HCT116 (cell line): Measurements from ENCODE around the gene CADM3. TPM values are rescaled to one million over a fixed set of nuclear protein-coding genes. Genes with fewer than 3 reads are reported as not detected.

ENCODE experiments used
- ATAC-seq: fragments of 200-7000 bp; cut with Tn5 transposase; 2 replicates; pipeline ENCODE4 v1.9.1; 2020; ENCODE audit warnings: mild to moderate bottlenecking, moderate library complexity
- BruUV-seq: library from RNA; stranded (reverse); fragments of 400-500 nt; replicated peaks from 2 replicates; lab custom pipeline; 2021; lab: Mats Ljungman, UMichigan
- CTCF ChIA-PET: fragments of 300-600 bp; sonication (Branson Sonifier 250); formaldehyde crosslinking; loops from one replicate; lab custom pipeline; 2021; ENCODE audit warnings: antibody characterized with exemption; lab: Charles Lee
- POLR2A ChIA-PET: fragments of 300-600, 350-600 bp; sonication (Branson Sonifier 250); formaldehyde crosslinking; loops from one replicate; lab custom pipeline; 2021; ENCODE audit warnings: antibody characterized with exemption; lab: Charles Lee
- RAD21 ChIA-PET, 2 experiments: fragments of 300-600 bp; sonication (Branson Sonifier 250); formaldehyde crosslinking; loops; one replicate each; lab custom pipeline; 2023; ENCODE audit warnings: low total read pairs in 2 of 2; ENCODE audit not compliant: uncharacterized antibody in 2 of 2, unreplicated experiment in 2 of 2, low non-redundant PET in 1 of 2; lab: Charles Lee
- DNase-seq: peaks from one replicate; pipeline ENCODE4 v3.0.0-alpha.2; 2010; ENCODE audit warnings: low read depth, low spot score
- H2AFZ ChIP-seq: fragments of 200-600 bp; shearing (Covaris generic), sonication (generic); 2 replicates; pipeline ENCODE4 v1.6.1; 2017; ENCODE audit warnings: low read depth, mixed run types, mixed read lengths, antibody characterized with exemption, low read length; ENCODE audit not compliant: poor library complexity, severe bottlenecking
- H3K27ac ChIP-seq: 2 replicates; pipeline ENCODE4 v1.5.1; 2012; ENCODE audit warnings: low read depth, low read length
- H3K27me3 ChIP-seq: fragments of 200-600 bp; sonication (generic); 2 replicates; pipeline ENCODE4 v1.6.1; 2016; ENCODE audit warnings: mixed run types, low read length, mixed read lengths; ENCODE audit not compliant: insufficient read depth
- H3K36me3 ChIP-seq, 2 experiments: fragments of 200-500 bp in 1 of 2; fragments of 200-600 bp in 1 of 2; sonication (Bioruptor generic) in 1 of 2; sonication (generic) in 1 of 2; 2 replicates each; pipeline versions ENCODE4 v1.5.1 to v1.6.1; 2014 to 2016; ENCODE audit warnings: low read length in 2 of 2, inconsistent platforms in 1 of 2, mixed read lengths in 1 of 2, mixed run types in 1 of 2; ENCODE audit not compliant: insufficient read depth in 2 of 2, control insufficient read depth in 1 of 2
- H3K4me1 ChIP-seq, 2 experiments: fragments of 200-600 bp in 1 of 2; sonication (generic) in 1 of 2; 2 replicates each; pipeline versions ENCODE4 v1.5.1 to v1.6.1; 2012 to 2017; ENCODE audit warnings: low read length in 2 of 2, inconsistent platforms in 1 of 2, mild to moderate bottlenecking in 1 of 2, mixed read lengths in 1 of 2, mixed run types in 1 of 2, moderate library complexity in 1 of 2; ENCODE audit not compliant: insufficient read depth in 2 of 2, control insufficient read depth in 1 of 2
- H3K4me2 ChIP-seq: fragments of 200-600 bp; sonication (generic); 2 replicates; pipeline ENCODE4 v1.6.1; 2017; ENCODE audit warnings: mixed run types, low read length, mixed read lengths
- H3K4me3 ChIP-seq, 2 experiments: fragments of 200-600 bp in 1 of 2; sonication (generic) in 1 of 2; replicated peaks in 1 of 2; 2 replicates each; pipeline ENCODE4 v1.5.1; 2011 to 2016; ENCODE audit warnings: low read length in 2 of 2, control low read depth in 1 of 2, low read depth in 1 of 2, mild to moderate bottlenecking in 1 of 2, mixed read lengths in 1 of 2, mixed run types in 1 of 2
- H3K79me2 ChIP-seq: fragments of 200-600 bp; sonication (generic); 2 replicates; pipeline ENCODE4 v1.6.1; 2017; ENCODE audit warnings: mild to moderate bottlenecking, mixed run types, low read length, moderate library complexity, mixed read lengths; ENCODE audit not compliant: insufficient read depth
- H3K9ac ChIP-seq: fragments of 200-600 bp; sonication (generic); 2 replicates; pipeline ENCODE4 v1.6.1; 2016; ENCODE audit warnings: low read length, mixed read lengths
- H3K9me2 ChIP-seq: fragments of 200-600 bp; sonication (generic), shearing (Covaris generic); 2 replicates; pipeline ENCODE4 v1.6.1; 2017; ENCODE audit warnings: mixed run types, mild to moderate bottlenecking, moderate library complexity; ENCODE audit not compliant: insufficient read depth
- H3K9me3 ChIP-seq, 2 experiments: fragments of 200-500 bp in 1 of 2; fragments of 200-600 bp in 1 of 2; sonication (Bioruptor generic) in 1 of 2; sonication (generic) in 1 of 2; 2 replicates each; pipeline ENCODE4 v1.6.1; 2014 to 2017; ENCODE audit warnings: low read length in 2 of 2, mixed read lengths in 2 of 2, inconsistent platforms in 1 of 2, low read depth in 1 of 2, mild to moderate bottlenecking in 1 of 2, mixed run types in 1 of 2, moderate library complexity in 1 of 2; ENCODE audit not compliant: control insufficient read depth in 1 of 2, insufficient read depth in 1 of 2
- H4K20me1 ChIP-seq: fragments of 200-600 bp; sonication (generic), shearing (Covaris generic); 2 replicates; pipeline ENCODE4 v1.6.1; 2017; ENCODE audit warnings: mixed run types, mild to moderate bottlenecking, moderate library complexity; ENCODE audit not compliant: insufficient read depth
- CBX3 ChIP-seq: IDR thresholded peaks from 2 replicates; pipeline ENCODE4 v1.6.1; 2012; ENCODE audit warnings: low read depth
- EGR1 ChIP-seq: IDR thresholded peaks from 2 replicates; pipeline ENCODE4 v1.6.1; 2012; ENCODE audit warnings: low read depth
- ELF1 ChIP-seq: IDR thresholded peaks from 2 replicates; pipeline ENCODE4 v1.6.1; 2012; ENCODE audit warnings: low read depth, borderline replicate concordance
- EZH2 ChIP-seq: fragments of 200-600 bp; sonication (generic); IDR thresholded peaks from 2 replicates; pipeline ENCODE4 v1.6.1; 2017; ENCODE audit warnings: antibody characterized with exemption, mixed run types
- EZH2phosphoT487 ChIP-seq: fragments of 200-600 bp; IDR thresholded peaks from 2 replicates; pipeline ENCODE4 v1.6.1; 2018; ENCODE audit warnings: antibody characterized with exemption, borderline replicate concordance
- JUND ChIP-seq: IDR thresholded peaks from 2 replicates; pipeline ENCODE4 v1.6.1; 2012
- SIN3A ChIP-seq: IDR thresholded peaks from 2 replicates; pipeline ENCODE4 v1.6.1; 2012; ENCODE audit warnings: low read depth
- SP1 ChIP-seq: IDR thresholded peaks from 2 replicates; pipeline ENCODE4 v1.6.1; 2012; ENCODE audit warnings: low read depth
- SRF ChIP-seq: IDR thresholded peaks from 2 replicates; pipeline ENCODE4 v1.6.1; 2012; ENCODE audit warnings: low read depth
- TCF7L2 ChIP-seq: IDR thresholded peaks from 2 replicates; pipeline ENCODE4 v1.7.0; 2011; ENCODE audit warnings: borderline replicate concordance, inconsistent platforms; ENCODE audit not compliant: insufficient read depth, insufficient read length; ENCODE audit errors: extremely low read depth
- YY1 ChIP-seq: IDR thresholded peaks from 2 replicates; pipeline ENCODE4 v1.6.1; 2011; ENCODE audit warnings: low read length, low read depth, moderate library complexity, mild to moderate bottlenecking; ENCODE audit not compliant: insufficient replicate concordance; ENCODE audit errors: extremely low read depth
- ZNF274 ChIP-seq: fragments of 200-500 bp; sonication (Bioruptor generic); IDR thresholded peaks from 2 replicates; pipeline ENCODE4 v1.6.1; 2014; ENCODE audit warnings: mild to moderate bottlenecking, low read depth, low read length, inconsistent platforms
- intact Hi-C: fragments of 100-400 bp; cut with micrococcal nuclease; formaldehyde crosslinking; loops from 2 replicates; pipeline ENCODE4 v1.10.0; 2022
- total RNA-seq: library from RNA; stranded (reverse); gene quantifications from one replicate; pipeline ENCODE4 v1.2.1, GENCODE V29; 2021; ENCODE audit not compliant: unreplicated experiment
- TF ChIP-seq, protein P1 (sequence below), 3 experiments: fragments of 200-600 bp in 1 of 3; sonication (generic) in 1 of 3; IDR thresholded peaks in 2 of 3; conservative IDR thresholded peaks in 1 of 3; 2 replicates each; pipeline ENCODE4 v1.5.1; 2012 to 2017; ENCODE audit warnings: low read depth in 2 of 3, low read length in 2 of 3, antibody characterized with exemption in 1 of 3, borderline replicate concordance in 1 of 3, control low read depth in 1 of 3, mild to moderate bottlenecking in 1 of 3, mixed read lengths in 1 of 3, mixed run types in 1 of 3, moderate library complexity in 1 of 3; ENCODE audit not compliant: insufficient read depth in 1 of 3
- TF ChIP-seq, protein P2 (sequence below): IDR thresholded peaks from 2 replicates; pipeline ENCODE4 v1.6.1; 2012; ENCODE audit warnings: low read depth
- TF ChIP-seq, protein P3 (sequence below): IDR thresholded peaks from 2 replicates; pipeline ENCODE4 v1.6.1; 2011; ENCODE audit warnings: mild to moderate bottlenecking, low read length, moderate library complexity; ENCODE audit not compliant: insufficient replicate concordance; ENCODE audit errors: extremely low read depth
- TF ChIP-seq, protein P4 (sequence below): IDR thresholded peaks from 2 replicates; pipeline ENCODE4 v1.6.1; 2012
- TF ChIP-seq, protein P5 (sequence below): IDR thresholded peaks from 2 replicates; pipeline ENCODE4 v1.6.1; 2012

The CADM3 gene
- total RNA-seq, 1 experiment from 2014 or later, result not detected

DNA sequence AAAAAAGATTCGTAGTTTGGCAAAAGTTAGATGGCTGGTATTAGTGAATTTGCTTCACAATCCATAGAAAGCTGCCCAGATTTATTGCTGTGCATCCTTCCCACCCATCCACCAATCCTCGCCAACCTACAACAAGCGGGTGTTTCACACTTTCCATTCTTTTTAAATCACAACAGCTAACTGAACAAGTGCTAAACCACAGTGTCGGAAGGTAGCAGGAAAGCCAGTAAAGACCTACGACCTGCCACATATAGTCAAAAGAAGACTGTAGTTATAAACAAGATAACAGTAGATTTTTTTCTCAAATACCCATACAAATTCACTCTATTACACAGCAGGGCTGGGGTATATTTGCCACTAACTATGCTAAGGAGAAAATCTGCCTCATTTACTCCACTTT is 47.8 kb upstream of the CADM3 start:
- CTCF ChIA-PET, result no interaction called here
- Histone ChIP-seq H3K9ac (no peak overlapping the region), H2AFZ (no peak overlapping the region), H3K27ac (no peak overlapping the region), H3K4me3 (no peak overlapping the region), H3K9me2 (no peaks in the 10 kb centered on the region), H3K4me2 (no peak overlapping the region), H3K36me3 (no peaks in the 10 kb centered on the region), H3K27me3 (peaks cover 29% of the 10 kb centered on the region), H3K79me2 (no peaks in the 10 kb centered on the region), H3K9me3 (no peaks in the 10 kb centered on the region), H4K20me1 (no peaks in the 10 kb centered on the region), H3K4me1 (no peaks in the 10 kb centered on the region)
- BruUV-seq, result no TSS peak
- RAD21 ChIA-PET, result no interaction called here
- intact Hi-C loops, result no loop called here
- ATAC-seq (no peak), DNase-seq (no peak)
- no peak for TF ChIP-seq SP1
- no peak for TF ChIP-seq TCF7L2
- TF ChIP-seq YY1, result no peak
- TF ChIP-seq CBX3, result no peak
- no peak for TF ChIP-seq SRF
- TF ChIP-seq ELF1, result no peak
- TF ChIP-seq, protein P1, sequence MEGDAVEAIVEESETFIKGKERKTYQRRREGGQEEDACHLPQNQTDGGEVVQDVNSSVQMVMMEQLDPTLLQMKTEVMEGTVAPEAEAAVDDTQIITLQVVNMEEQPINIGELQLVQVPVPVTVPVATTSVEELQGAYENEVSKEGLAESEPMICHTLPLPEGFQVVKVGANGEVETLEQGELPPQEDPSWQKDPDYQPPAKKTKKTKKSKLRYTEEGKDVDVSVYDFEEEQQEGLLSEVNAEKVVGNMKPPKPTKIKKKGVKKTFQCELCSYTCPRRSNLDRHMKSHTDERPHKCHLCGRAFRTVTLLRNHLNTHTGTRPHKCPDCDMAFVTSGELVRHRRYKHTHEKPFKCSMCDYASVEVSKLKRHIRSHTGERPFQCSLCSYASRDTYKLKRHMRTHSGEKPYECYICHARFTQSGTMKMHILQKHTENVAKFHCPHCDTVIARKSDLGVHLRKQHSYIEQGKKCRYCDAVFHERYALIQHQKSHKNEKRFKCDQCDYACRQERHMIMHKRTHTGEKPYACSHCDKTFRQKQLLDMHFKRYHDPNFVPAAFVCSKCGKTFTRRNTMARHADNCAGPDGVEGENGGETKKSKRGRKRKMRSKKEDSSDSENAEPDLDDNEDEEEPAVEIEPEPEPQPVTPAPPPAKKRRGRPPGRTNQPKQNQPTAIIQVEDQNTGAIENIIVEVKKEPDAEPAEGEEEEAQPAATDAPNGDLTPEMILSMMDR (IDR thresholded peaks at IDR 0.05 in 2 of 3, conservative IDR thresholded peaks at IDR 0.05 in 1 of 3; ENCODE audit: borderline replicate concordance in 1 of 3, insufficient read depth in 1 of 3, low read depth in 2 of 3, low read length in 2 of 3), result no peak
- TF ChIP-seq EZH2, result no peak
- TF ChIP-seq, protein P2, sequence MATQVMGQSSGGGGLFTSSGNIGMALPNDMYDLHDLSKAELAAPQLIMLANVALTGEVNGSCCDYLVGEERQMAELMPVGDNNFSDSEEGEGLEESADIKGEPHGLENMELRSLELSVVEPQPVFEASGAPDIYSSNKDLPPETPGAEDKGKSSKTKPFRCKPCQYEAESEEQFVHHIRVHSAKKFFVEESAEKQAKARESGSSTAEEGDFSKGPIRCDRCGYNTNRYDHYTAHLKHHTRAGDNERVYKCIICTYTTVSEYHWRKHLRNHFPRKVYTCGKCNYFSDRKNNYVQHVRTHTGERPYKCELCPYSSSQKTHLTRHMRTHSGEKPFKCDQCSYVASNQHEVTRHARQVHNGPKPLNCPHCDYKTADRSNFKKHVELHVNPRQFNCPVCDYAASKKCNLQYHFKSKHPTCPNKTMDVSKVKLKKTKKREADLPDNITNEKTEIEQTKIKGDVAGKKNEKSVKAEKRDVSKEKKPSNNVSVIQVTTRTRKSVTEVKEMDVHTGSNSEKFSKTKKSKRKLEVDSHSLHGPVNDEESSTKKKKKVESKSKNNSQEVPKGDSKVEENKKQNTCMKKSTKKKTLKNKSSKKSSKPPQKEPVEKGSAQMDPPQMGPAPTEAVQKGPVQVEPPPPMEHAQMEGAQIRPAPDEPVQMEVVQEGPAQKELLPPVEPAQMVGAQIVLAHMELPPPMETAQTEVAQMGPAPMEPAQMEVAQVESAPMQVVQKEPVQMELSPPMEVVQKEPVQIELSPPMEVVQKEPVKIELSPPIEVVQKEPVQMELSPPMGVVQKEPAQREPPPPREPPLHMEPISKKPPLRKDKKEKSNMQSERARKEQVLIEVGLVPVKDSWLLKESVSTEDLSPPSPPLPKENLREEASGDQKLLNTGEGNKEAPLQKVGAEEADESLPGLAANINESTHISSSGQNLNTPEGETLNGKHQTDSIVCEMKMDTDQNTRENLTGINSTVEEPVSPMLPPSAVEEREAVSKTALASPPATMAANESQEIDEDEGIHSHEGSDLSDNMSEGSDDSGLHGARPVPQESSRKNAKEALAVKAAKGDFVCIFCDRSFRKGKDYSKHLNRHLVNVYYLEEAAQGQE, result no peak
- TF ChIP-seq, protein P3, sequence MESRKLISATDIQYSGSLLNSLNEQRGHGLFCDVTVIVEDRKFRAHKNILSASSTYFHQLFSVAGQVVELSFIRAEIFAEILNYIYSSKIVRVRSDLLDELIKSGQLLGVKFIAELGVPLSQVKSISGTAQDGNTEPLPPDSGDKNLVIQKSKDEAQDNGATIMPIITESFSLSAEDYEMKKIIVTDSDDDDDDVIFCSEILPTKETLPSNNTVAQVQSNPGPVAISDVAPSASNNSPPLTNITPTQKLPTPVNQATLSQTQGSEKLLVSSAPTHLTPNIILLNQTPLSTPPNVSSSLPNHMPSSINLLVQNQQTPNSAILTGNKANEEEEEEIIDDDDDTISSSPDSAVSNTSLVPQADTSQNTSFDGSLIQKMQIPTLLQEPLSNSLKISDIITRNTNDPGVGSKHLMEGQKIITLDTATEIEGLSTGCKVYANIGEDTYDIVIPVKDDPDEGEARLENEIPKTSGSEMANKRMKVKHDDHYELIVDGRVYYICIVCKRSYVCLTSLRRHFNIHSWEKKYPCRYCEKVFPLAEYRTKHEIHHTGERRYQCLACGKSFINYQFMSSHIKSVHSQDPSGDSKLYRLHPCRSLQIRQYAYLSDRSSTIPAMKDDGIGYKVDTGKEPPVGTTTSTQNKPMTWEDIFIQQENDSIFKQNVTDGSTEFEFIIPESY, result no peak
- TF ChIP-seq, protein P4, sequence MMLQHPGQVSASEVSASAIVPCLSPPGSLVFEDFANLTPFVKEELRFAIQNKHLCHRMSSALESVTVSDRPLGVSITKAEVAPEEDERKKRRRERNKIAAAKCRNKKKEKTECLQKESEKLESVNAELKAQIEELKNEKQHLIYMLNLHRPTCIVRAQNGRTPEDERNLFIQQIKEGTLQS, result no peak
- TF ChIP-seq EGR1, result no peak
- no peak for TF ChIP-seq EZH2phosphoT487
- TF ChIP-seq, protein P5, sequence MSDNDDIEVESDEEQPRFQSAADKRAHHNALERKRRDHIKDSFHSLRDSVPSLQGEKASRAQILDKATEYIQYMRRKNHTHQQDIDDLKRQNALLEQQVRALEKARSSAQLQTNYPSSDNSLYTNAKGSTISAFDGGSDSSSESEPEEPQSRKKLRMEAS, result no peak
- TF ChIP-seq JUND, result no peak
- TF ChIP-seq ZNF274, result no peak
- no peak for TF ChIP-seq SIN3A
- POLR2A ChIA-PET, result no interaction called here
